LoVo (cell line): Measurements from ENCODE around the gene CFAP69.
A peak's percentile ranks its signal among the peaks of the same experiment; 100 is the strongest.
"Not testable (repeated sequence)": the region's sequence is repeated elsewhere in the genome, so short reads cannot be mapped to it uniquely, and the experiment has no call there.

Source experiments
- DNase-seq: peaks from one replicate; pipeline ENCODE4 v3.0.0-alpha.2; 2016; ENCODE audit warnings: low spot score

The CFAP69 gene

GRCh38 chr7:90345595-90346335, 100.8 kb downstream of the CFAP69 start:
- DNase-seq, result peak; percentile 51

- DNase-seq, result peak; percentile 99
Measured at GRCh38 chr7:90346336-90347125, 101.6 kb downstream of the CFAP69 start, which contains the start of gene GTPBP10. Gene GTPBP10 (plus strand): TSS chr7:90346716. CDS start chr7:90346742, 26 bp downstream.

GRCh38 chr7:90347759-90348158, 102.8 kb downstream of the CFAP69 start:
- DNase-seq, result no peak

GRCh38 chr7:90349305-90349704, 104.3 kb downstream of the CFAP69 start:
- no peak for DNase-seq

GRCh38 chr7:90350032-90350431, 105.1 kb downstream of the CFAP69 start:
- not testable (repeated sequence) for DNase-seq

GRCh38 chr7:90351987-90352386, 107.0 kb downstream of the CFAP69 start:
- no peak for DNase-seq
